ENCODE measurements around the gene CNTRL.
"Not testable (repeated sequence)": the region's sequence is repeated elsewhere in the genome, so short reads cannot be mapped to it uniquely, and the experiment has no call there.

CNTRL gene, protein sequence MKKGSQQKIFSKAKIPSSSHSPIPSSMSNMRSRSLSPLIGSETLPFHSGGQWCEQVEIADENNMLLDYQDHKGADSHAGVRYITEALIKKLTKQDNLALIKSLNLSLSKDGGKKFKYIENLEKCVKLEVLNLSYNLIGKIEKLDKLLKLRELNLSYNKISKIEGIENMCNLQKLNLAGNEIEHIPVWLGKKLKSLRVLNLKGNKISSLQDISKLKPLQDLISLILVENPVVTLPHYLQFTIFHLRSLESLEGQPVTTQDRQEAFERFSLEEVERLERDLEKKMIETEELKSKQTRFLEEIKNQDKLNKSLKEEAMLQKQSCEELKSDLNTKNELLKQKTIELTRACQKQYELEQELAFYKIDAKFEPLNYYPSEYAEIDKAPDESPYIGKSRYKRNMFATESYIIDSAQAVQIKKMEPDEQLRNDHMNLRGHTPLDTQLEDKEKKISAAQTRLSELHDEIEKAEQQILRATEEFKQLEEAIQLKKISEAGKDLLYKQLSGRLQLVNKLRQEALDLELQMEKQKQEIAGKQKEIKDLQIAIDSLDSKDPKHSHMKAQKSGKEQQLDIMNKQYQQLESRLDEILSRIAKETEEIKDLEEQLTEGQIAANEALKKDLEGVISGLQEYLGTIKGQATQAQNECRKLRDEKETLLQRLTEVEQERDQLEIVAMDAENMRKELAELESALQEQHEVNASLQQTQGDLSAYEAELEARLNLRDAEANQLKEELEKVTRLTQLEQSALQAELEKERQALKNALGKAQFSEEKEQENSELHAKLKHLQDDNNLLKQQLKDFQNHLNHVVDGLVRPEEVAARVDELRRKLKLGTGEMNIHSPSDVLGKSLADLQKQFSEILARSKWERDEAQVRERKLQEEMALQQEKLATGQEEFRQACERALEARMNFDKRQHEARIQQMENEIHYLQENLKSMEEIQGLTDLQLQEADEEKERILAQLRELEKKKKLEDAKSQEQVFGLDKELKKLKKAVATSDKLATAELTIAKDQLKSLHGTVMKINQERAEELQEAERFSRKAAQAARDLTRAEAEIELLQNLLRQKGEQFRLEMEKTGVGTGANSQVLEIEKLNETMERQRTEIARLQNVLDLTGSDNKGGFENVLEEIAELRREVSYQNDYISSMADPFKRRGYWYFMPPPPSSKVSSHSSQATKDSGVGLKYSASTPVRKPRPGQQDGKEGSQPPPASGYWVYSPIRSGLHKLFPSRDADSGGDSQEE (N-terminal part only)

DNA sequence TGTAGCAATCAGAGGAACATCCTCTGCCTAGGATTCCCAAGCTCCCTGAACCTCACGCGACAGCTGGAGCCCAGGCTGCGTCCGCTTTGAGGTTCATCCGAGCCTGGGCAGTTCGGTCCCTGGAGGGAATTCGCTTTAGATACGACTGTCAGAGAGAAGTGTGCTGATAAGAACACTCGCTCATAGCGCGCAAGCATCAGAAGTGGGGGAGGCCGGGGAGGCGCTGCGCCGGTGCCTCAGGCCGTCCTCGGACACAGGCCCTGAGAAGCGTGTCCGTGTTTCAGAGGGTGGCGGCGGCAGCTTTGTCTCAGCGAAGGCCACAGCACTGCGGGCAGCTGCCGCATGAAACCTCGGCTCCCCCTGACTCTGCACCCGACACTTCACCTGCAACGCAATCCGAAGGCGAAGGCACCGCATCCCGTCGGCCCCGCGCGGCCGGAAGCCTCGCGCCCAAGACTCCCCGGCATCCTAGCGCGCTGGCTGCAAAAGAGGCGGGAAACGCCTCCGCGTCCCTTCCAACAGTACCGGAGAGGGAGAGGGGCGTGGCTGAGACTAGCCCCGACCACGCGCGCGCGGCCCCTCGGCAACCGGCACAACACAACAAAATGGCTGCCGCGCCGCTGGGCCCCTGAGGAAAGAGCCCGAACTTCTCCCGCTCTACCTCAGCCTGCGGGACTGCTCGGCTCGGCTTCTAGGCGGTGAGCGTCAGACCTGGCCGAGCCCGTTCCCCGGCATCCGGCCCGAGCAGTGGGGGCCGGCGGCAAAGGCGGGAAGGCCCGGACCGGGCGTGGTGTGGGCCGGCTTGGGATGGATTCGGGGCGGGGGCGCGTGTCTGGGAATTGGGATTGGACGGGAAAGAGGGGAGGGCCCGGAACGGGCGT lies at the start of gene CNTRL:
TSS of gene CNTRL (plus strand) at position 586 of the 881 bp plus-strand sequence. CDS start 13,372 bp downstream, outside the sequence.
- peak; percentile 81 for DNase-seq (ENCODE audit: low read depth)

DNA sequence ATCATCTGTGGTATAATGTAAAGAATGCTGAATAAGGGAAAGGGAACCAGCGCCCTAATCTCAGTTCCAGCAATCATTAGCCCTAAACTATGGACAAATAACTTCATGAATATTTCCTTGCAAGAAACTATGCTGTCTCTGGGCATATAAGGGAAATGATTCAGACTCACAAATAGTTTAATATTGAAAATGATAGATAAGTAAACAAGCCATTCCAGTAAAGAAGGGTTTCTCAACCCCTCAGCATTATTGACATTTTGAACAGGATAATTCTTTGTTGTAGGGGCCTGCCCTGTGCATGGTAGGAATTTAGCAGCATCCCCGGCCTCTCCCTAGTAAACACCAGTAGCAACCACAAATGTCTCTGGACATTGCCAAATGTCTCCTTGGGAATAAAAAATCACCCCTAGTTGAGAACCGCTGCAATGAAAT lies 48.5 kb upstream of the CNTRL start:
- DNase-seq (ENCODE audit: low read depth), result no peak

DNA sequence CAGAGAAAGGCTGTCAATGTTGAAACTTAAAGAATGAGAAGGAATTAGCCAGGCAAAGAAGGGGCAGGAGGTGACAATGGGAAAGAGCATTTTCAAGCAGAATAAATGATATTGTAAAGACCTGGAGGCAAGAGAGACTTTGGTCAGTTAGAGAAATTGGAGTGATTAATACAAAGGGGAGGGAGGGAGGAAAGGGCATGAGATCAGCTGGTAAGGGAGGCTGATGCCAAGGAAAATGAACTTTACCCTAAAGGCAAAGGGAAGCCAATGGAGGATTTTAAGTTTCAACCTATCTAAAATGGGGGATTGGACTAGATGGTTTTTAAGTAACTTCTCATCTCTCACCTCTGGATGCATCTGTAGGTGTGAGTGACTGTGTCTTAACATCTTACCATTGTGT lies 48.0 kb upstream of the CNTRL start:
- DNase-seq (ENCODE audit: low read depth), result no peak

DNA sequence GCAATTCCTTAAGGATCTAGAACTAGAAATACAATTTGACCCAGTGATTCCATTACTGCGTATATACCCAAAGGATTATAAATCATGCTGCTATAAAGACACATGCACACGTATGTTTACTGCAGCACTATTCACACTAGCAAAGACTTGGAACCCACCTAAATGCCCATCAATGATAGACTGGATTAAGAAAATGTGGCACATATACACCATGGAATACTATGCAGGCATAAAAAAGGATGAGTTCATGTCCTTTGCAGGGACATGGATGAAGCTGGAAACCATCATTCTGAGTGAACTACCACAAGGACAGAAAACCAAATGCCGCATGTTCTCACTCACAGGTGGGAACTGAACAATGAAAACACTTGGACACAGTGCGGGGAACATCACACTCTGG lies 46.5 kb upstream of the CNTRL start:
- DNase-seq (ENCODE audit: low read depth), result not testable (repeated sequence)

DNA sequence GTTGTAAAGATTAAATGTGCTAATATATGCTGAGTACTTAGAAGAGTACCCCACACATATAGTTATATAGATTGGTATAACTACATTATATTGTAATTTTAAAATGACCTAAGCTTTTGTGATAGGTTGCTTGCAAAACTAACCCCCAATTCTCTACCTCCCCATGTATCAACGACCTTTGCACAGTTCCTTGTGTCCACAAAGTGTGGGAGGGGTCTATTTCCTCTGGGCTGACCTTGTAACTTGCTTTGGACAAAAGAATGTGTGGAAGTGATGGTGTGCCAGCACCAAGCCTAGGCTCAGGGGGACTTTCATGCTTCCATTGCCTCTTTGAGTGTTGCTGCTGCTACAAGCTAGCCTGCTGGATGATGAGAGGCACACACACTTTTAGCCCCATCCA lies 45.3 kb upstream of the CNTRL start:
- DNase-seq (ENCODE audit: low read depth), result no peak

DNA sequence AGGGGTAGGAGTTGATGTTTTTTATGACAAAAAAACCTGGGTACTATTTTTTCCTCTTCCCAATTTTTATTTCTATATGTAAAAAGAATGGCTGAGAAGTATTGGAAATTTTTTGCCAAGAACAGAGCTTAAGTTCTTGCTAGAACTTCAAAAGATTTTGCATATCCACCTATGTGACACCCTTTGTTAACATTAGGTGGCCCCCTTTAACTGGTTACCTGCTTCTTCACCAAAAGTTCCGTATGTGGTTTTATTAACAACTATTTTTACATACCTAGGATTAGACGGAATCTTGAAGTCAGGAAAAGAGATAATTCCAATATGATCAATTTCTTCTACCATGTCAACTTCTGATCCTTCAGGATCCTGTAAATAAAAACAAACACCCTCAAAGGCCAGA lies 40.2 kb upstream of the CNTRL start:
- no peak for DNase-seq (ENCODE audit: low read depth)

DNA sequence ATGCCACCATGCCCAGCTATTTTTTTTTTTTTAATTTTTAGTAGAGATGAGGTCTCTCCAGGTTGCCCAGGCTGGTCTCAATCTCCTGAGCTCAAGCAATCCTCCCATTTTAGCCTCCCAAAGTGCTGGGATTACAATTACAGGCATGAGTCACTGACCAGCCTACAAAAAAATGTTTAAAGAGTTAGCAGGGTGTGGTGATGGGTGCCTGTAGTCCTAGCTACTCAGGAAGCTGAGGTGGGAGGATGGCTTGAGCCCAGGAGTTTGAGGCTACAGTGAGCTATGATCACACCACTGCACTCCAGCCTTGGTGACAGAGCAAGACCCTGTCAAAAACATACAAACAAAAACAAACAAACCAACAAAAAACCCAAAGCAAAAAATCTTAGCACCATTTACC lies 39.0 kb upstream of the CNTRL start:
- not testable (repeated sequence) for DNase-seq (ENCODE audit: low read depth)

DNA sequence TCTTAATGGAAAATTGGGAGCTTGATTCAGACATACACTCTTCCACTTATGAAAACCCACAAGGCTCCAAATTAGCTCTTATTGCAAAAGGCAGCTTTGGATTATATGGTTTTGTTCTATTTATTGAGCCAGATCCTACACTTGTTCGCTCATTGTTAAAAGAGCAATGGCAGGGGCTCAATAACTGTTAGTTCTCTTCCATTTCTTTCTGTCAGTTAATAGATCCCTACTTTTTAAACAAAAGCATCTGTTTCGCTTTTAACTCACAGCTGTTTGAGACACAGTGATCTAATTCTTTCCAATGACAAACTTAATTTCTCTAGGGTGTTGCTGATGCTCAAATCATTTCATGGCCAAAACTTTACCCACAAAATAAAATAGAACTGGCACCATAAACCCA lies 36.4 kb upstream of the CNTRL start:
- DNase-seq (ENCODE audit: low read depth), result no peak

DNA sequence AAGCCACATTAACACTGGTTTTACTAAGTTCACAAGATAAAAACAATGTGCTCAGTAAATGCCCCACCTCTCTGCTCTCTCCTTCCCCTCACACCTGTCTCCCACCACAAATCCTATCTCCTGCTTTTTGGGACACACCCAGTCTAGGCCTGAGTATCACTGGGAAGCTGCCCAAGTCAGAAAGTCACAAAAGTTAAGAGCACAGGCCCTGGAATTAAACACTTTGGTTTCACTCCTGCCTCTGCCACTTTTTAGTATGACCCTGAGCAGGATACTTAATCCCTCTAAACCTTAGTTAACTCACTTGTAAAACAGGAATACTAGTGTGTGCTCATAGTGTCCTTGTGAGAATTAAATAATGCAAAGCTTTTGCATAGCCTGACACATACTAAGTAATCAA lies 36.0 kb upstream of the CNTRL start:
- DNase-seq (ENCODE audit: low read depth), result no peak

DNA sequence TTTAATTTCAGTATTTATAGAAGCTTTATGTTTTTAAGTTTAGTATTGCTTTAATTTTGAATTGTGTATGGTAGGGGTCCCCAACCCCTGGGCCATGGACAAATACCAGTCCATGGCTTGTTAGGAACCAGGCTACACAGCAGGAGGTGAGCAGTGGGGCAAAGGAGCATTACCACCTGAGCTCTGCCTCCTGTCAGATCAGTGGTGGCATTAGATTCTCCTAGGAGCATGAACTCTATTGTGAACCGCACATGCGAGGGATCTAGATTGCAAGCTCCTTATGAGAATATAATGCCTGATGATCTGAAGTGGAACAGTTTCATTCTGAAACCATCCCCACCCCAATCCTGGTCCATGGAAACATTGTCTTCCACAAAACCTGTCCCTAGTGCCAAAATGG lies 26.6 kb upstream of the CNTRL start:
- DNase-seq (ENCODE audit: low read depth), result no peak

DNA sequence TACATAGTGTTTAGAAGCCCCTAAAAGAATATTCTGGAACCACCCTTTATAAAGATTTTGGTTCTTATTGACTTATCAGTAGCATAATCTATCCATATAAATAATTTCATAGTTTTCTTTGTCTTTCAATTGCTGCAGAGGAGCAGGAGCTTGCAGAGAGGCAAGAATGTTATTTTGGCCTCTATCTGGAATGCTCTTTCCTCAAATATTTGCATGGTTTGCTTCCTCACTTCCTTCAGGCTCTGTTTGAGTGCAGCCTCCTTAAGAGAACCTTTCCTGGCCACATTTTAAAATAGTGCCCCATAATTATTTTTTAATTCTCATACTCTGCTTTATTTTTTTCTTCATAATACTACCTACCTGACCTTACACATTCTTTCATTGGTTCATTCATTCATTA lies 26.1 kb upstream of the CNTRL start:
- DNase-seq (ENCODE audit: low read depth), result no peak

DNA sequence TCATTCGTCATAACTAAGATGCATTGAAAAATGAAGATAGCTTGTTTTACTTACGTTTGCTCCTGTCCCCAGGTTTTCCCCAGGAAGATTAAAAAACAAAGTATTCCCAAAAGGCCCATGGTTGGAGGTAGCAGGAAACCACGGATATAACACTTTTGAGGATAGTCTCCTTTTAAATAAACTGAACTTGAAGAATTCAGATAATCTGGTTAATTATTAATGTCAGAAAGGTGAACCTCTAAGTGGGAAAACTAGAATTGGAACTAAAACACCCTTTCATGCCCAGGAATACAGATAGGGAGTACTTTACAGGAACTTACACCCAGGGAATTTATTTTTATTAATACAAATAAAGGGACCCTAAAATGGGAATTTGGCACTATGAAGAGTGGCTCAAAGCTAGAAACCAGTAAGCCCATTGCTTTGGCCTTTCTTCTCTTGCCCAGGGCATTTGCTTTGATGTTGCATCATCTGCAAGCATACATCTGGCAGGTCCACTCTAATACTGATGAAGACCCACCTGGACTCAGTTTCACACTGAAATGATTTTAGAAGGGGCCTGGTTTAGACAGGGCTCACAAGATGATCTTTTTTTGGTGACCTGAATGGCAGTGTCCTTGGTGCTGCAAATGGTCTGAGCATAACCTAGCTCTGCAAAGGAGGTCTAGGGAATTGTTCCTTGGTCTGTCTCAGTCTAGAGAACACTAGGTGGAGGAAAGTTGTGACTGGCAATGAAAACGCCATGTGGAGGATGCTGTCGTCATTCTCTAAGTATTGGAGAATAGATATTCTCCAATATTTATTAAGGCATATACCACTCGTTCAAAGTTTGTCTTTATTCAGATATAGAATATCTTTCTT lies 24.4 kb upstream of the CNTRL start, which contains the start of gene C5:
TSS of gene C5 (minus strand) at position 148 of the 861 bp plus-strand sequence. CDS start at position 119, 29 bp downstream.
- DNase-seq (ENCODE audit: low read depth), result no peak

DNA sequence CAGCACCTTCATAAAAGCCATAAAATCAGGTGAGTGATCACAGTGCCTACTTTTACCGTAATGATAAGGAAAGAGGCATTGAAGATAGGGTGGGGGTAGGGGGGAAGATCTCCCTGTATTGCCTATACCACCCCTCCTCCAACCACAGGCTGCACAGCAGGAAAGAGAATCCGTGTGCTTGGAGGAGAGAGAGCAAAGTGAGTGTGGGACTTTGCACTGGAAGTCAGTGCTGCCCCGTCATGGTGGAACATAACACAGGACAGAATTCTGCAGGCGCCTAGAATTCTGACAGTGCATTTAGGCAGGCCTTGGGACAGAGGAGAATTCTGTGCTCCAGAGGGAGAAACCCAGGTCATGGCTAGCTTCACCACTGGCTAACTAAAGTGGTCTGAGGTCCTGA lies 21.2 kb upstream of the CNTRL start:
- no peak for DNase-seq (ENCODE audit: low read depth)

DNA sequence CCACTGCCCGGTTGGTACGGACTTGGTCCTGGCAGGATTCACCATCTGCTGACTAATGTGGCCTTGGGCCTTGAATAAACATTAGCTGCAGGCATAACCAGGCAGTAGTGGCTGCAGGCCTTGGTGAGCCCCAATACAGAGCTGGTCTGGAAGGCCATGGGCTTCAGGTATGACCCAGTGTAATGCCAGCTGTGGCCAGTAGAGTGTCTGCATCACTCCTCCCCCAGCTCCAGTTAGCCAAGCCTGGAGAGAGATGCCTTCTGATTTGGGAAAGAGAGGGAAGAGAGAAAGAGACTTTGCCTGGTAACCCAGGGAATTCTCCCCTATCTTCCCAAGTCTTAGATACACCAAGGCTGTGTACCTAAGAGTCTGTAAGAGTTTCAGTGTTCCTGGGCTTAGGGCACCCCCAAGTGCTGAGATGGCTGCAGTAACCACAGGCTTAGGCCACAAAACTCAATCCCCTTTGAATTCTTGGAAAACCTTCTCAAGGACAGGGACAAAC lies 19.1 kb upstream of the CNTRL start:
- DNase-seq (ENCODE audit: low read depth), result no peak

DNA sequence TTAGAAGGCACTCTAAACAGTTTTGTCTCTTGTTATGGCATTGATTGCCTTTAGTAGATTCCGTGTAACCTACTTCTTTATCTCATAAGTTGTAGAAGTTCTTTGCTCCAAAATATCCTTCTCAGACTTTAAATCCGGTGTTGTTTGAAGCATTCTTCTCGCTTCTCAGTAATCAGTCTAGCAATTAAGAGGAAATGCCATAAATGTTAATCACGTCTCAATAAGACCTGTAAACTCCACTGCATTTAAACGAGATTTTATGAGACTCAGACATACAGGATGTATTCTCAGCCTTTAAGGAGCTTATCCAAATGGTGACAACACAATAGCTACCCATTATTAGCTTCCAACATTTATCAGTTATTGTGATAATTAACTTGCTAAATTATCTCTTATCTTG lies 16.9 kb upstream of the CNTRL start:
- no peak for DNase-seq (ENCODE audit: low read depth)

DNA sequence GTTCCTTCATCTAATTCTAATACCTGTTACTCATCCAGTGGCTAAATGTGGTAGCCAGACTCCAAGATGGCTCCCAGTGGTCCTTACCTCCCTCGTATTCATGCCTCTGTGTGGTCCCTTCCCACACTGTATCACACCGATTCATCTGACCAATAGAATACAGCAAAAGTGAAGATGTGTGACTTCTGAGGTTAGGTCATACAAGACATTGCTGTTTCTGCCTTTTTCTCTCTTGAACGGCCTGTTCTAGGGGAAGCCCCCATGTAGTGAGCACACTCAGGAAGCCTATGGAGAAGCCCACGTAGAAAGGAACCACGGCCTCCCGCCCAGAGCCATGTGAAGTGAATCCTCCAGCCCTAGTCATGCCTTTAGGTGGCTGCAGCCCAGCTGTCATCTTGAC lies 15.2 kb upstream of the CNTRL start:
- no peak for DNase-seq (ENCODE audit: low read depth)

DNA sequence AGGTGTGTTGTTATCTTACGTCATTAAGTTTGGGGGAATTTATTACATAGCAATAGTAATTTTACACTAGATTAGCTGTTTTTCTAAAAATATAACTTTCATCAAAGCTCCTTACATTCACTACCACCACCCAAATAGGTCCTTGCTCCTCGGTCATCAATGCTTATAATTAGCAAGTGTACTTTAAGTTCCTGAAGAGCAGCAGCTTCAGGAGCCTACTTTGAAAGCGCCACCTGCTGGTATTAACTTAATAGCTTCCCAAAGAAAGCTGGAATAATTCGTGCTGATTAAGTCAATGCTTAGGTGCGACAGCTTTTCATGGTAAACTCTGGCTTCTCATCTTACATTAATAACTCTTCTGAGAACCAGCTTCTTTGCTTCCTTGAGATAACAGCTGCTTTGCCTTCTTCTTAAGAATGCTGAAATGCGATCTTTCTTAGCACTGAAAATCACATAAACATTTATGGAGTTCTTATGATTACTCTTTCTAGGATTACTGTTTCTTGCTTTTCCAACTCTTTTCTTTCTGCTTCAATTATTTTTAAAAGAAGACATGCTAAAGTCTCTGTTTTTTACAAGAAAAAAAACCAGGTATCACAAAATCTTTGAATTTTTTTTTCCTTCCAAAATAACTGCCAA lies 14.6 kb upstream of the CNTRL start:
- DNase-seq (ENCODE audit: low read depth), result no peak

DNA sequence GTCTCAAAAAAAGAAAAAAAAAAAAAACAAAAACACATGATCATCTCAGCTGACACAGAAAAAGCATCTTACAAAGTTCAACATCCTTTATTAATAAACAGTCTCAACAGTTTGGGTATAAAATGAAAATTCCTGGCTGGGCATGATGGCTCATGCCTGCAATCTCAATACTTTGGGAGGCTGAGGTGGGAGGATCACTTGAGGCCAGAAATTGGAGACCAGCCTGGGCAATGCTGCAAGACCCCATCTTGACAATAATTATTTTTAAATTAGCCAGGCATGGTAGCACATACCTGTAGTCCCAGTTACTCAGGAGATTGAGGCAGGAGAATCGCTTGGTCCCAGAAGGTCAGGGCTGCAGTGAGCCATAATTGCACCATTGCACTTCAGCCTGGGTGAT lies 7.9 kb upstream of the CNTRL start:
- DNase-seq (ENCODE audit: low read depth), result no peak

DNA sequence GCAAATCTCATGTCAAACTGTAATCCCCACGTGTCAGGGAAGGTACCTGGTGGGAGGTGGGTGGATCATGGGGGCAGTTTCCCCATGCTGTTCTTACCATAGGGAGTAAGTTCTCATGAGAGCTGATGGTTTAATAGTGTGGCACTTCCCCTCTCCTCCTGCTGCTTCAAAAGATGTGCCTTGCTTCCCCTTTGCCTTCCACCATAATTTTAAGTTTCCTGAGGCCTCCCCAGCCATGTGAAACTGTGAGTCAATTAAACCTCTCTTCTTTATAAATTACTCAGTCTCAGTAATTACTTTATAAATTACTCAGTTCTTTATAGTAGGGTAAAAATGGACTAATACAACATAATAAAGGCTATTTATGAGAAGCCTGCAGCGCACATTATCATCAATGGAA lies 7.1 kb upstream of the CNTRL start:
- no peak for DNase-seq (ENCODE audit: low read depth)

DNA sequence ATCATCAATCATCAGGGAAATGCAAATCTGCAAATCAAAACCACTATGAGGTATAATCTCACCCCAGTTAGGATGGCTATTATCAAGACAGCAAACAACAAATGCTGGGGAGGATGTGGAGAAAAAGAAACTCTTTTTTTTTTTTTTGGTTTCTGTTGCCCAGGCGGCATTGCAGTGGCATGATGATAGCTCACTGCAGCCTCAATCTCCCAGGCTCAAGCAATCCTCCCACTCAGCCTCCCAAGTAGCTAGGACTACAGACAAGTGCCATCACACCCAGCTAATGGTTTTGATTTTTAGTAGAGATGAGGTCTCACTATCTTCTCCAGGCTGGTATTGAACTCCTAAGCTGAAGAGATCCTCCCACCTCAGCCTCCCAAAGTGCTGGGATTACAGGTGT lies 5.4 kb upstream of the CNTRL start:
- DNase-seq (ENCODE audit: low read depth), result no peak
